Glomerular visceral epithelial cell (primary cell): Measurements from ENCODE around the gene INPP4B.

Experiments used
- DNase-seq: peaks from one replicate; pipeline ENCODE4 v3.0.0-alpha.2; 2016; ENCODE audit errors: extremely low spot score

The INPP4B gene

GRCh38 chr4:142846108-142846728 lies at the start of gene INPP4B:
TSS of gene INPP4B (minus strand) at chr4:142846301.
- peak; percentile 71 for DNase-seq

GRCh38 chr4:142893012-142893411 lies 46.9 kb upstream of the INPP4B start:
- no peak for DNase-seq

GRCh38 chr4:142886566-142886965 lies 40.5 kb upstream of the INPP4B start:
- no peak for DNase-seq

- peak; percentile 8 for DNase-seq
Observed at GRCh38 chr4:142883040-142883832, 37.1 kb upstream of the INPP4B start.

GRCh38 chr4:142882159-142882558 lies 36.1 kb upstream of the INPP4B start:
- no peak for DNase-seq

- DNase-seq: no peak
Observed at GRCh38 chr4:142881331-142881730, 35.2 kb upstream of the INPP4B start.

- no peak for DNase-seq
Observed at GRCh38 chr4:142875117-142875516, 29.0 kb upstream of the INPP4B start.

GRCh38 chr4:142874684-142875083 lies 28.6 kb upstream of the INPP4B start:
- no peak for DNase-seq

- no peak for DNase-seq
Observed at GRCh38 chr4:142866685-142867084, 20.6 kb upstream of the INPP4B start.

- no peak for DNase-seq
Observed at GRCh38 chr4:142861351-142861750, 15.2 kb upstream of the INPP4B start.

- DNase-seq: no peak
Observed at GRCh38 chr4:142858965-142859364, 12.9 kb upstream of the INPP4B start.

GRCh38 chr4:142858446-142858845 lies 12.3 kb upstream of the INPP4B start:
- DNase-seq: no peak

GRCh38 chr4:142856576-142856975 lies 10.5 kb upstream of the INPP4B start:
- DNase-seq: no peak

GRCh38 chr4:142850478-142850877 lies 4.4 kb upstream of the INPP4B start:
- DNase-seq: peak; percentile 8

GRCh38 chr4:142846729-142847596 lies 862 bp upstream of the INPP4B start:
- peak; percentile 64 for DNase-seq

- DNase-seq: peak; percentile 13
Observed at GRCh38 chr4:142845293-142846107, 601 bp downstream of the INPP4B start.

GRCh38 chr4:142844782-142845181 lies 1.3 kb downstream of the INPP4B start:
- no peak for DNase-seq

GRCh38 chr4:142840516-142841123 lies 5.5 kb downstream of the INPP4B start:
- peak; percentile 38 for DNase-seq

- DNase-seq: no peak
Observed at GRCh38 chr4:142838778-142839177, 7.3 kb downstream of the INPP4B start.

- DNase-seq: no peak
Observed at GRCh38 chr4:142832022-142832421, 14.1 kb downstream of the INPP4B start.
